GM12878 (cell line): ENCODE results near the gene ZNF267. TPM values are rescaled to one million over a fixed set of nuclear protein-coding genes. Genes with fewer than 3 reads are reported as not detected.

Experiments used
- ASH2L ChIP-seq: fragments of 300-600, 200-600 bp; sonication (generic); IDR thresholded peaks from 2 replicates; pipeline ENCODE4 v1.6.1; 2017; ENCODE audit warnings: low read depth, mild to moderate bottlenecking, borderline replicate concordance
- BHLHE40 ChIP-seq, 2 experiments: fragments of 450-650 bp in 1 of 2; IDR thresholded peaks; 2 replicates each; pipeline ENCODE4 v1.6.1; 2011 to 2017; ENCODE audit warnings: low read depth in 2 of 2, borderline replicate concordance in 1 of 2, improper control_type of control experiment in 1 of 2, low read length in 1 of 2, mild to moderate bottlenecking in 1 of 2
- CBX5 ChIP-seq: sonication (generic); IDR thresholded peaks from 2 replicates; pipeline ENCODE4 v1.6.1; 2016; ENCODE audit warnings: low read depth, moderate library complexity, mild to moderate bottlenecking, inconsistent platforms
- CHD1 ChIP-seq: IDR thresholded peaks from 2 replicates; pipeline ENCODE4 v1.6.1; 2012; ENCODE audit warnings: low read depth, low read length, improper control_type of control experiment
- GATAD2B ChIP-seq: fragments of 450-650 bp; conservative IDR thresholded peaks from 2 replicates; pipeline ENCODE4 v1.6.1; 2017; ENCODE audit warnings: low read depth, mild to moderate bottlenecking, moderate library complexity
- HDAC6 ChIP-seq: fragments of 200-600 bp; sonication (generic); IDR thresholded peaks from one replicate; pipeline ENCODE4 v1.8.0; 2017; ENCODE audit warnings: antibody characterized with exemption; ENCODE audit not compliant: unreplicated experiment
- KAT2A ChIP-seq: conservative IDR thresholded peaks from 2 replicates; pipeline ENCODE4 v1.6.1; 2011; ENCODE audit warnings: low read depth, low read length; ENCODE audit not compliant: control insufficient read depth
- MEF2B ChIP-seq: fragments of 450-650 bp; IDR thresholded peaks from 2 replicates; pipeline ENCODE4 v1.6.1; 2018; ENCODE audit warnings: mild to moderate bottlenecking, moderate library complexity; ENCODE audit not compliant: partially characterized antibody, poor library complexity, severe bottlenecking
- NFIC ChIP-seq: IDR thresholded peaks from 2 replicates; pipeline ENCODE4 v1.6.1; 2012; ENCODE audit warnings: low read depth, mild to moderate bottlenecking, inconsistent platforms, low read length, moderate library complexity
- NRF1 ChIP-seq: conservative IDR thresholded peaks from 2 replicates; pipeline ENCODE4 v1.6.1; 2011; ENCODE audit warnings: mild to moderate bottlenecking, low read depth, low read length, improper control_type of control experiment
- POLR2AphosphoS5 ChIP-seq: IDR thresholded peaks from 2 replicates; pipeline ENCODE4 v1.6.1; 2011; ENCODE audit warnings: mild to moderate bottlenecking, low read length, inconsistent platforms
- POU2F2 ChIP-seq: IDR thresholded peaks from 3 replicates; pipeline ENCODE4 v1.6.1; 2011; ENCODE audit warnings: low read depth, mild to moderate bottlenecking, low read length, borderline replicate concordance
- SMARCA5 ChIP-seq: fragments of 450-650 bp; IDR thresholded peaks from 2 replicates; pipeline ENCODE4 v1.6.1; 2017; ENCODE audit warnings: mild to moderate bottlenecking
- SP1 ChIP-seq: IDR thresholded peaks from one replicate; pipeline ENCODE4 v1.6.1; 2011; ENCODE audit warnings: low read depth, low read length
- TCF3 ChIP-seq: IDR thresholded peaks from 2 replicates; pipeline ENCODE4 v1.6.1; 2012; ENCODE audit warnings: low read depth, mild to moderate bottlenecking, low read length, borderline replicate concordance; ENCODE audit not compliant: insufficient read depth
- TCF7 ChIP-seq: IDR thresholded peaks from 2 replicates; pipeline ENCODE4 v1.6.1; 2014; ENCODE audit warnings: antibody characterized with exemption, borderline replicate concordance
- ZNF207 ChIP-seq: fragments of 450-650 bp; IDR thresholded peaks from 2 replicates; pipeline ENCODE4 v1.6.1; 2014; ENCODE audit warnings: antibody characterized with exemption, mild to moderate bottlenecking, borderline replicate concordance
- ZNF274 ChIP-seq: IDR thresholded peaks from one replicate; pipeline ENCODE4 v1.8.0; 2011; ENCODE audit not compliant: insufficient read length, insufficient read depth
- polyA plus RNA-seq, 11 experiments: library from polyadenylated mRNA; depleted of rRNA in 4 of 11; unstranded in 6 of 11; stranded (reverse) in 5 of 11; fragments of >200 nt; fragmentation: Nextera tagmentation in 4 of 11; fragmentation: Illumina TruSeq in 1 of 11; extraction: Ambion mirVana in 4 of 11; extraction: Trizol in 1 of 11; gene quantifications; 1 replicate in 1 of 11; 2 replicates in 10 of 11; pipeline versions ENCODE4 v1.2.1 to v1.2.3, GENCODE V29; 2011 to 2016; ENCODE audit warnings: inconsistent platforms in 2 of 11, missing spikeins in 2 of 11, low read depth in 1 of 11
- total RNA-seq, 4 experiments: library from RNA; depleted of rRNA in 3 of 4; stranded (reverse); fragments of >200 nt in 3 of 4; fragmentation: Illumina TruSeq in 1 of 4; extraction: Trizol in 1 of 4; gene quantifications; 2 replicates each; pipeline versions ENCODE4 v1.2.1 to v1.2.3, GENCODE V29; 2013 to 2021
- TF ChIP-seq, protein P1 (sequence below): fragments of 450-650 bp; IDR thresholded peaks from 2 replicates; pipeline ENCODE4 v1.6.1; 2016; ENCODE audit warnings: mild to moderate bottlenecking, moderate library complexity, borderline replicate concordance
- TF ChIP-seq, protein P2 (sequence below): IDR thresholded peaks from 2 replicates; pipeline ENCODE4 v1.6.1; 2011; ENCODE audit warnings: borderline replicate concordance, low read depth, mild to moderate bottlenecking, moderate library complexity, mixed read lengths, low read length; ENCODE audit not compliant: insufficient read depth; ENCODE audit errors: extremely low read length
- TF ChIP-seq, protein P3 (sequence below): IDR thresholded peaks from 2 replicates; pipeline ENCODE4 v1.6.1; 2012; ENCODE audit warnings: low read depth, low read length, improper control_type of control experiment
- TF ChIP-seq, protein P4 (sequence below): fragments of 450-650 bp; IDR thresholded peaks from 2 replicates; pipeline ENCODE4 v1.6.1; 2018; ENCODE audit warnings: mild to moderate bottlenecking, low read depth, moderate library complexity; ENCODE audit not compliant: partially characterized antibody

The ZNF267 gene
- total and polyA plus RNA-seq, 10 of the 15 experiments (the other 5 are each of a cell fraction or from before 2014, with no cell fraction given): 16.3 to 54.6 (median 29.6) TPM

DNA sequence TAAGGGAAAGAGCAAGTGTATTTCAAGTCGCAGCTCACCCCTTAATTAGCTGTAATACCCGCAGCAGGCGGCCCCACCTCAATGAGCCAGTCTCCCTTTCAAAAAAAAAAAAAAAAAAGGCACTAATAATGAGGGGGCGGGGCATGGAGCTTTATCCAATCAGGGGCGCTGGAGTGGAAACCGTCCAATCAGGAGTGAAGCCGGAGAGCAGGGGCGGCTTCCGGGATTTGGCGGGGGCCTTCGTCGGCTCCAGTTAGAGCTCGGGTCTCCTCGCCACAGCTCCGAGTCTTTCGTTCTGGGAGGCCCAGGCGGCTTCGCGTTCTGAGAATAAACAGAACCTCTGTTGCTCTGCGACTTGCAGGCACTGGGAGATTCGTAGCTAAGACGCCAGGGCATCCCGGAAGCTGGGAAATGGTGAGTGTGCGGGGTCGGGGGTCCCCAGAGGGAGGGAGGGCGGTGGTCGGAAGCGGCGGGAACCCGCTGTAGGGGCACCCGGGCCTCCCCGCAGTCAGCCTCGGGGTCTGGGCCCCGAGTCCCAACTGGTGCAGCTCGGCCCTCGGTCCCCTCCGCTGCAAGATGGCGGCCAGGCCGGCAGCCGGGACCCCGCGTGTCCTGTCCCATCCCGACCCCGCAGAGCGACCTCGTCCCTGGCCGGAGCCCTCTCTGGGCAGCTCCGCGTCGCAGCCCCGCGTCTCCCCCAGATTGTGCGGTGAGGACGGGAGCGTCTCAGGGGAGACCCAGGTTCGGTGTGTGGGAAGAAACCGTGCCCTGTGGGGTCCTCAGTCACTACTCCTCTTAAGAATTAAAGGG lies at the start of gene ZNF267 (continued):
- TF ChIP-seq, protein P1, sequence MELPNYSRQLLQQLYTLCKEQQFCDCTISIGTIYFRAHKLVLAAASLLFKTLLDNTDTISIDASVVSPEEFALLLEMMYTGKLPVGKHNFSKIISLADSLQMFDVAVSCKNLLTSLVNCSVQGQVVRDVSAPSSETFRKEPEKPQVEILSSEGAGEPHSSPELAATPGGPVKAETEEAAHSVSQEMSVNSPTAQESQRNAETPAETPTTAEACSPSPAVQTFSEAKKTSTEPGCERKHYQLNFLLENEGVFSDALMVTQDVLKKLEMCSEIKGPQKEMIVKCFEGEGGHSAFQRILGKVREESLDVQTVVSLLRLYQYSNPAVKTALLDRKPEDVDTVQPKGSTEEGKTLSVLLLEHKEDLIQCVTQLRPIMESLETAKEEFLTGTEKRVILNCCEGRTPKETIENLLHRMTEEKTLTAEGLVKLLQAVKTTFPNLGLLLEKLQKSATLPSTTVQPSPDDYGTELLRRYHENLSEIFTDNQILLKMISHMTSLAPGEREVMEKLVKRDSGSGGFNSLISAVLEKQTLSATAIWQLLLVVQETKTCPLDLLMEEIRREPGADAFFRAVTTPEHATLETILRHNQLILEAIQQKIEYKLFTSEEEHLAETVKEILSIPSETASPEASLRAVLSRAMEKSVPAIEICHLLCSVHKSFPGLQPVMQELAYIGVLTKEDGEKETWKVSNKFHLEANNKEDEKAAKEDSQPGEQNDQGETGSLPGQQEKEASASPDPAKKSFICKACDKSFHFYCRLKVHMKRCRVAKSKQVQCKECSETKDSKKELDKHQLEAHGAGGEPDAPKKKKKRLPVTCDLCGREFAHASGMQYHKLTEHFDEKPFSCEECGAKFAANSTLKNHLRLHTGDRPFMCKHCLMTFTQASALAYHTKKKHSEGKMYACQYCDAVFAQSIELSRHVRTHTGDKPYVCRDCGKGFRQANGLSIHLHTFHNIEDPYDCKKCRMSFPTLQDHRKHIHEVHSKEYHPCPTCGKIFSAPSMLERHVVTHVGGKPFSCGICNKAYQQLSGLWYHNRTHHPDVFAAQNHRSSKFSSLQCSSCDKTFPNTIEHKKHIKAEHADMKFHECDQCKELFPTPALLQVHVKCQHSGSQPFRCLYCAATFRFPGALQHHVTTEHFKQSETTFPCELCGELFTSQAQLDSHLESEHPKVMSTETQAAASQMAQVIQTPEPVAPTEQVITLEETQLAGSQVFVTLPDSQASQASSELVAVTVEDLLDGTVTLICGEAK: peak; percentile 68
- TF ChIP-seq, protein P2, sequence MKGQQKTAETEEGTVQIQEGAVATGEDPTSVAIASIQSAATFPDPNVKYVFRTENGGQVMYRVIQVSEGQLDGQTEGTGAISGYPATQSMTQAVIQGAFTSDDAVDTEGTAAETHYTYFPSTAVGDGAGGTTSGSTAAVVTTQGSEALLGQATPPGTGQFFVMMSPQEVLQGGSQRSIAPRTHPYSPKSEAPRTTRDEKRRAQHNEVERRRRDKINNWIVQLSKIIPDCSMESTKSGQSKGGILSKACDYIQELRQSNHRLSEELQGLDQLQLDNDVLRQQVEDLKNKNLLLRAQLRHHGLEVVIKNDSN: no peak
- TF ChIP-seq SMARCA5: peak; percentile 87
- peak; percentile 85 for TF ChIP-seq CHD1
- TF ChIP-seq TCF7: no peak
- TF ChIP-seq ASH2L: no peak
- TF ChIP-seq MEF2B: no peak
- no peak; a peak in 1 of 4 replicates for TF ChIP-seq BHLHE40 (IDR thresholded peaks at IDR 0.05; ENCODE audit: borderline replicate concordance in 1 of 2, low read depth in 2 of 2, low read length in 1 of 2)
- TF ChIP-seq ZNF207: peak; percentile 74; the same call in 1 of the 2 replicates
- TF ChIP-seq SP1: peak; percentile 94
- TF ChIP-seq TCF3: no peak
- TF ChIP-seq HDAC6: no peak
- TF ChIP-seq NFIC: no peak
- no peak for TF ChIP-seq KAT2A
- peak; percentile 72 for TF ChIP-seq GATAD2B
- TF ChIP-seq NRF1: no peak
- TF ChIP-seq CBX5: peak; percentile 77; the same call in 1 of the 2 replicates
- TF ChIP-seq, protein P3, sequence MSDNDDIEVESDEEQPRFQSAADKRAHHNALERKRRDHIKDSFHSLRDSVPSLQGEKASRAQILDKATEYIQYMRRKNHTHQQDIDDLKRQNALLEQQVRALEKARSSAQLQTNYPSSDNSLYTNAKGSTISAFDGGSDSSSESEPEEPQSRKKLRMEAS: no peak; the same call in 1 of the 2 replicates
- TF ChIP-seq ZNF274: no peak
- TF ChIP-seq POLR2AphosphoS5: peak; percentile 95
- peak; percentile 74; the same call in 2 of the 3 replicates for TF ChIP-seq POU2F2
- TF ChIP-seq, protein P4, sequence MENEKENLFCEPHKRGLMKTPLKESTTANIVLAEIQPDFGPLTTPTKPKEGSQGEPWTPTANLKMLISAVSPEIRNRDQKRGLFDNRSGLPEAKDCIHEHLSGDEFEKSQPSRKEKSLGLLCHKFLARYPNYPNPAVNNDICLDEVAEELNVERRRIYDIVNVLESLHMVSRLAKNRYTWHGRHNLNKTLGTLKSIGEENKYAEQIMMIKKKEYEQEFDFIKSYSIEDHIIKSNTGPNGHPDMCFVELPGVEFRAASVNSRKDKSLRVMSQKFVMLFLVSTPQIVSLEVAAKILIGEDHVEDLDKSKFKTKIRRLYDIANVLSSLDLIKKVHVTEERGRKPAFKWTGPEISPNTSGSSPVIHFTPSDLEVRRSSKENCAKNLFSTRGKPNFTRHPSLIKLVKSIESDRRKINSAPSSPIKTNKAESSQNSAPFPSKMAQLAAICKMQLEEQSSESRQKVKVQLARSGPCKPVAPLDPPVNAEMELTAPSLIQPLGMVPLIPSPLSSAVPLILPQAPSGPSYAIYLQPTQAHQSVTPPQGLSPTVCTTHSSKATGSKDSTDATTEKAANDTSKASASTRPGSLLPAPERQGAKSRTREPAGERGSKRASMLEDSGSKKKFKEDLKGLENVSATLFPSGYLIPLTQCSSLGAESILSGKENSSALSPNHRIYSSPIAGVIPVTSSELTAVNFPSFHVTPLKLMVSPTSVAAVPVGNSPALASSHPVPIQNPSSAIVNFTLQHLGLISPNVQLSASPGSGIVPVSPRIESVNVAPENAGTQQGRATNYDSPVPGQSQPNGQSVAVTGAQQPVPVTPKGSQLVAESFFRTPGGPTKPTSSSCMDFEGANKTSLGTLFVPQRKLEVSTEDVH: no peak
